Hematopoietic multipotent progenitor cell treated with erythropoietin and hydrocortisone succinate and interleukin-3 and kit ligand, for 15 days (in vitro differentiated cells): ENCODE data around the gene SCAPER.

Experiments
- DNase-seq: peaks from one replicate; pipeline ENCODE4 v3.0.0-alpha.2; 2015; ENCODE audit warnings: low spot score

The SCAPER gene

GRCh38 chr15:76337696-76338485, 567.2 kb downstream of the SCAPER start:
- DNase-seq: no peak

- no peak for DNase-seq
Observed at GRCh38 chr15:76337059-76337695, 568.0 kb downstream of the SCAPER start.

DNA sequence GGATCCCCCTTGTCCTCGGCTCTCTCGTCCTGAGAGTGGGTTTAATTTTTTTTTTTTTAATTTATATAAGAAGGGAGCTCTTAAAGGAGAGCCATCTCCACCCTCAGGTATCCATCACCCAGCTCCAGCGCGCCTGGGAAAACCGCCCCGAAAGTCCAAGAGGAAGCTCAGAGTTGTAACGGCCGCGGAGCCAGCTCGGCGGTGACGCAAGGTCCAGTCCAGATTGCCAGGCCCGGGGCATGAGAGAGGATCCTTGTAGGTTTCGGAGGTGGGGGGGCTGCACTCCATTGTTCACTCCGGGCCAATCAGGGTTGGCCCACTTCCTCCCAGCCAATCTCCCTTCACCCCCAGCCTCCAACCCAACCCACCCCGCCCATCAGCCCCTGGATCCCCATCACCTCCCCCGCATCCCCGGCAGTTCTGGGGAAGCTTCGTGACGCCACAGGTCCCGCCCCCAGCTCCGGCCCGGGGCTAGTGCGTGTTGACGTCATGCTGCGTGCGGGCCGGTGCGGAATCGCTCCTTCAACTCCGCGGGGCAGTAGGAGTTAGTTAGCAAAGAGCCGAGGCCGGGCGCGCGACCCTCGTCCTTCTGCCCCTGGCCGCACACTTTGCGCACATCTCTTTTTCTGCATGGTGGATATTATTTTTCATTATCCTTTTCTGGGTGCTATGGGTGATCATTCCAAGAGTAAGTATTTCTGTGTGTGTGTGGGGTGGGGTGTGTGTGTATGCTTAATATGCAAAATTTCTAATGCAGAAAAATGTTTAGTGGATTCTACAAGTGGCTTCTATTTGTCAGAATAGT, 568.7 kb downstream of the SCAPER start, which contains the start of gene ISL2:
ISL2 (plus strand) TSS at position 520 of the 805 bp plus-strand sequence; CDS start at position 631, 111 bp downstream.
- no peak for DNase-seq

- DNase-seq: no peak
Observed at GRCh38 chr15:76335307-76336253, 569.6 kb downstream of the SCAPER start.

DNA sequence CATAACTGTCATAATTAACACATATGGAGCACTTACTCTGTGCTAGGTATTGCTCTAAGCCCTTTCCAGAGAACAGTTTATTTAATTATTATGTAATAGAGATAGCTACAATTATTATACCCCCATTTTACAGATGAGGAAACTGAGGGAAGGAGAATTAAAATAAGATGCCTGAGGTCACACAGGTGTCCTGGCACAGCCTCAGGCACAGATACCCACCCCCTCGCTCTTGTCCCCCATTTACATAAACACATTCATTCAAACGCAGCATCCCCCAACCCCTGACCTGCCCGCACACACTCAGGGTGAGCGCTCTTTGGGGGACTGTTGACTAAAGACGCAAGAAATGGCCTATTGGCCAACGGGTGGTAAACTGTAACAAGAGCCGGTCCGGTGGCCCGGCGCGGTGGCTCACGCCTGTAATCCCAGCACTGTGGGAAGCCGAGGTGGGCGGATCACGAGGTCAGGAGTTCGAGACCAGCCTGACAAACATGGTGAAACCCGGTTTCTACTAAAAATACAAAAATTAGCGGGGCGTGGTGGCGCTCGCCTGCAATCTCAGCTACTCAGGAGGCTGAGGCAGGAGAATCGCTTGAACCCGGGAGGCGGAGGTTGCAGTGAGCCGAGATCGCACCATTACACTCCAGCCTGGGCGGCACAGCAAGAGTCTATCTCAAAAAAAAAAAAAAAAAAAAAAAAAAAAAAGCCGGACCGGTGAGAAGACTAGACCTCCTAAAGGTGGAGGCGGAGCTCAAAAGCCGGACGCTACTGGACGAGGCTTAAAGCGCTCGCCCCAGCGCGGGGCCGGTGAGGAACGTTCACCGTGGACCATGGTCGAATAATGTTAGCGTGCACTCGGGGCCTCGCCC, 570.5 kb downstream of the SCAPER start:
- DNase-seq: no peak

DNA sequence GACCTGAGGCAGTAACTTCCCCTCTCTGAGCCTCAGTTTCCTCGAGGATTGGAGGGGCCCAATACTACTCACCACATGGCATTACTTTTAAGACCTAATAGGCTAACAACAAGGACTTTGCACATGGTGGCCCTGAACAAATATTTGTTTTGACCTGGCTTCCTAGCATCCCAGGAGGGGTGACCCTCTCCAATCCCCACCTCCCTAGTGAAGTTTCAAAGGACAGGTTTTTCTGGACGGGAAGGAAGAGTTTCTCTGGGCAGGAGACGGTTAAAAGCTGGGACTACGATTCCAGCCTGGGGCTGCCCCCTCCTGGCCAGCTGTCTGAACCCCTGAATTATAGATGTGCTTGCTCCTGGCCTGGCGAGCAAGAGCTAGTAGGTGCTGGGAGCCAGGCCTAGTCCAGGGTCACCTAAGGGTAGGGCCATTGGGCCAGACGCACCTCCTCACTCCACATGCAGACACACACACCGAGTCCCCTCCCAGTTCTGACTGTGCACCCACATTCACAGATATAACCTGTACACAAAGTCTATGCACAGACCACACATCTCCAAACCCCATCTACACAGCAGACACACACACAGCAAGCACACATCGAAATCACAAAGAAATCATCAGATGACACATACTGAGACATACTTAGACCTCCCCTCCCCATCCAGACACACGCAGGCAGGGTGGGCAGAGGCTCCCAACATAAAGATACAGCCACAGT, 571.3 kb downstream of the SCAPER start:
- no peak for DNase-seq

GRCh38 chr15:76333309-76333708, 571.8 kb downstream of the SCAPER start:
- DNase-seq: no peak

DNA sequence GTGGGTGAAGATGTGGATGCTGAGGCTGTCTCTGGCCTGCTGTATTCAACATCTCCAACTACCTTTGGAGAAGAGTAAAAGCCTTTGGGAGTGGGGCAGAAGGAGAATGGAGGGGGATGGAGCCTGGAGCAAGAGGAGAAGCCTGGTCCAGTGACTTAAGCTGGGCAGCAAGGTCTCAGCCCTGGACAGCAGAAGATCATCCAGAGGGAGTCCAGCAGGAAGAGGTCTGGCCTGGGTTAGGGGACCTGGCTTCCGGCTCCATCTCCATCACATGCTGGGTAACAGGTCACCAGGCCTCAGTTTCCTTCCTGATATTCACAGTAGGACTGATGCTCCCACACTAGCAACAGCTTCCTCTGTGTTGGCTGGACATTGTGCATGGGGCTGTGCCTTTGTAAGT, 572.3 kb downstream of the SCAPER start:
- no peak for DNase-seq

- DNase-seq: peak; percentile 41
Observed at GRCh38 chr15:76330080-76330680, 575.0 kb downstream of the SCAPER start.

DNA sequence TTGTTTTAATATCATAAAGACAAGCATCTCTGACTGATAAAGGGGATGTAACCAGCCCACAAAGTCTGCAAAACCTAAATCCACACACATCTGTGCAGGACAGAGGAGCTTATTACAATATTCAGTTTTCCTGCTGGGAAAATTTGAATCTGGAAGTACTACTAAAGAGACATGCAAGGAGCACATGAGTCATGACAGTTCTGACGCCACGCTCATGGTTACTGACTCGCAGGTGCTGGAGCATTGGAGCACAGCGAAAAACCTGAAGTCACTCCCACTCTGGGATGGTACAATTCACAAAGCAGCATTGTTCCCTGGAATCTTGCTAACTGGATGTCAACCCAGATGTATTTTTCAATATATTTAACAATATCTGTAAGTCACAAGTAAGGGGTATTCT, 576.2 kb downstream of the SCAPER start:
- DNase-seq: no peak

DNA sequence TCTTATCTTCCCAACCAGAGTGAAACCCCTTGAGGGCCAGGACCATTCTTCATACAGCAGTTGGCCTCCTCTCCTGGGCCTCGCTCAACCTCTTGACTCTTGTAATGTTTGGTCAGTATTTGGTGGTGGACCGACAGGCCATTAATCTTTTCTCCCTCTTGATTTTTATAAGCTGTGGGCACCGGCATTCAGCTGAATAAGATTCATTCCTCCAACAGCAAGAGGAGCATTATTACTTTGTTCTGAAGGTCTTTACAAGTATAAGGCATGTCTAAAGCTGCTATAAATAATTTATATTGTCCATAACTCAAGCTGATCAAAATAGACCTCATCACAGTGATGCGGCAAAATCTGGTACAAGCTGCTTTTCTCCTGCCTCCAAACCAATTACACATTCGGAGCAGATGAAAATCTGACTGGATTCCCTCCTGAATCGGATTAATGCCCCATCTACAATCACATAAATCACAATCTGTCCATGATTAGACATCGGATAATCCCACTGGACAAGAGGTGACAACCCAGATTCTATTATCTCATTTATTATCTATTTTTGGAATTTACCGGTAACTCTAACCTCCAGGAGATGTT, 576.9 kb downstream of the SCAPER start:
- DNase-seq: no peak

DNA sequence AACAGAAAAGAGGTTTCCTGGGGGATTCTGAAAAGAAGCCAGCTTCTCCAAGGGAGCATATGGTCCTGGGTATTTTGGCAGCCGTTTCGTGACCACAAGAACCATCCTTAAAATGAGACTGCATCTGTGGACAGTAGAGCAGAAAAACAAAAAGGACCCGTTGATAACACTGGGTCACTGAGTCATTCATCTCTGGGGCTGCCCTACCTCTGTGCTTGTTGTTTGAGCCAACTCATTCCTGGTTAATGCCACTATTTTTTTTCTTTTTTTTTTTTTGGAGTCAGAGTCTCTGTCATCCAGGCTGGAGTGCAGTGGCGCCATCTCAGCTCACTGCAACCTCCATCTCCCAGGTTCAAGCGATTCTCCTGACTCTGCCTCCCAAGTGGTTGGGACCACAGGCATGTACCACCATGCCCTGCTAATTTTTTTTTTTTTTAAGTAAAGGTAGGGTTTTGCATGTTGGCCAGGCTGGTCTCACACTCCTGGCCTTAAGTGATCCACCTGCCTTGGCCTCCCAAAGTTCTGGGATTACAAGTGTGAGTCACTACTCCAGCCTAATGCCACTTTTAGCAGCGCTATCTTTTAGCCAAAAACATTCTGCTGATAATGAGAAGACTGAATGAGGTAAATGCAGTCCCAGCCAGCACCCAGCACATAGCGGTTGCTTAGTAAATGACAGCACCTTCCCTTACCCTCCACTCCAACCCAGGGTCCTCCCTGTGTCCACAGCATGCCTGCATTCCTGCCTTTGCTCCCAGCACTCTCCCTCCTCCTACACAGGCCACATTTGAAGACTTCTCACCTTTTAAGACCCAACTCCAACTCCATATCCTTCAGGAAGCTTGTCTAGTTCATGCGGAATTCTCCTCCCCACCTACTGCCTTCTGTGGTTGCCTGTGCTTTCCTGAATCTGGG, 577.7 kb downstream of the SCAPER start:
- no peak for DNase-seq

DNA sequence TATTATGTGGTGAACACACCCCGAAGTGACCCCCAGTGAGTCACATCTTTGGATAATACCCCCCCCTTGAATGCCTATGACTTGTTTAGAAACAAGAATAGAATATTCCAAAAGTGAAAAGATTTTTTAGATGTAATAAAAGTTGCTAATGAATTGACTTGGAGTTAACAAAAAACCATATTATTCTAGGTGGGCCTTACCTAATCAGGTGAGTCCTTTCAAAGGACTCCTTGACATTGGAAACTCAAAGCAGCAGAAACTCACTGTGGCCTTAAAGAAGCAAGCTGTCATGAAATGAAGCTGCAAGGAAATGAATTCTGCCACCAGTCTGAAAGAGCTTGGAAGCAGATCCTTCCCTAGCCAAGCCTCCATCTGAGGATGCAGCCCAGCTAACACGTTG, 579.4 kb downstream of the SCAPER start:
- DNase-seq: no peak

DNA sequence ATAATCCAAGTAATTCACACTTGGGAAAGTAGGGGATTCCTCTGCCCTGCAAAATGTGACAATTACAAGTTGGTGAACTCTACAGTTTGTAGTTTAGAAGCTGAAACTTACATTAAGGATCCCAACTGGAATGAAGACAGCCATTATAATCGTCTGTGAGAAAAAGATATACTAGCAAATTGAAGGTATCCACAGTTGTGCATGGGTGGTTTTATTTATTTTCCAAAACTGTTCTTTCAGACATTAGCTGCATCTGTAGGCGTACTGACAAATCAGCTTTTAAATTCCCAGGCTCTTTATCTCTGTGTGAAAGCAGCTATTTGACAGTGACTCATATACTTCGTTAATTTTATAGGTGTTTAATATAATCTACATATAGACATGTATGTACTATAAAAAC, 581.1 kb downstream of the SCAPER start:
- DNase-seq: no peak

DNA sequence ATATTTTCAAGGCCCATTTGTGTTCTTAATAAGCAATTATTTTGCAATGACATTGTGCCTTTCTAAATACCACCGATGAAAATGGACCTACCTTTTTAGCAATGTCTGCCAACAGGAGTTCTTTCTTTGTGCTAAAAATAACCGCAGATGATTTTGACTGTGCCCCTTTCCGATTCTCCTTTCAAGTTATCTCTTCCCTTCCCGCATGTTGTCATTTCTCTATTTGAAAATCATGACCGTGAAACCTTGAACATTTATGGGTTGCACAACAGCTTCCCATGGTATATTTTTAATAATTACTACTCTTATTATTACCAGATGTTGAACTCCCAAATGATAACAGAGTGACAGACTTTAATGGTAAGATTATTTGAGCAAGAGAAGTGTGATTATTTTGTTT, 583.5 kb downstream of the SCAPER start:
- no peak for DNase-seq

GRCh38 chr15:76321171-76321570, 584.0 kb downstream of the SCAPER start:
- DNase-seq: no peak

GRCh38 chr15:76320012-76320411, 585.1 kb downstream of the SCAPER start:
- no peak for DNase-seq

GRCh38 chr15:76313731-76314130, 591.4 kb downstream of the SCAPER start:
- no peak for DNase-seq
